HG03045 (cell line): ENCODE data around the gene CDCA7.
"Not testable (repeated sequence)": the region's sequence is repeated elsewhere in the genome, so short reads cannot be mapped to it uniquely, and the experiment has no call there.

Experiments
- ATAC-seq: cut with Tn5 transposase; IDR thresholded peaks from one replicate; pipeline ENCODE4 v1.9.1; 2021; ENCODE audit warnings: mild to moderate bottlenecking, moderate library complexity; ENCODE audit not compliant: unreplicated experiment

The CDCA7 gene

DNA sequence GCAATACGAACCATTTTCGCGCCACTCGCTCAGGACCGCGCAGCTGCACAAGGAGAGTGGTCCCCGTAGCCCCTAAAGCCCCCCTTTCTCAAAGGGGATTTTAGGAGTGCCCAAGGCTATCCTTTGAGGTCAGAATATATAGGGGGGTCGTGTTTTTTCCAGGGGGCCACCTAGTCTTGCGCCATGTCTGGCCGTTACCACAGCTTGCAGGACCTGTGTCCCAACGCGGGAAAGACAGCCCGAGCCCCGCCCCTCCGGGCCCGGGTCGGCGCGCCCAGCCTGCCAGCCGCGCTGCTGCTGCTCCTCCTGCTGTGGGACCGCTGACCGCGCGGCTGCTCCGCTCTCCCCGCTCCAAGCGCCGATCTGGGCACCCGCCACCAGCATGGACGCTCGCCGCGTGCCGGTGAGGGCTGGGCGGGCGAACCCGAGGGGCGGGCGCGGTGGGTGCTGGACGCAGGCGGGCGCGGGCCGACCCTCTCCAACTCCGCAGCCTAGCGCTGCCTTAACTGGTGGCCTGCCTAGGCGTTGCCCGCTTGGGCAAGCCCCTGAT, at the start of gene CDCA7:
Gene CDCA7, plus strand, starts transcription at position 291 of the 550 bp plus-strand sequence. Its CDS starts 92 bp downstream, at position 383.
- ATAC-seq: peak; percentile 64

DNA sequence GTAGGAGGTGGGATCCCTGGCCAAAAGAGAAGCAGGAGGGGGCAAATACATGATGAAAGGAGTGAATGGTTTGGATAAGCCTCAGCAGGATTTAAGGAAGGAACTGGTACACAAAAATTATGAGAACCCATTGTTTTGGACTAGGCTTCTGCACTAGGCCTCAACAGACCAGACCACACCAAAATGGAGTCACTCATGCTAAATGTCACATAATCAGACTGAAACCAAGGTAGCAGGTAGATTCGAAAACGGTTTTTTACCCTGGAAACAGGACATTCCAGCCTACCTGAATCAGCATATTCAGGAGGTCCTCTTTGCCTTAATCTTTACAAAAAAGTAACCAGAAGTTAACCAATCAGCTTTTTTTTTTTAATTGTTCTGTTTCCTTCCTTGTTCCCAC, 49.4 kb upstream of the CDCA7 start:
- no peak for ATAC-seq

DNA sequence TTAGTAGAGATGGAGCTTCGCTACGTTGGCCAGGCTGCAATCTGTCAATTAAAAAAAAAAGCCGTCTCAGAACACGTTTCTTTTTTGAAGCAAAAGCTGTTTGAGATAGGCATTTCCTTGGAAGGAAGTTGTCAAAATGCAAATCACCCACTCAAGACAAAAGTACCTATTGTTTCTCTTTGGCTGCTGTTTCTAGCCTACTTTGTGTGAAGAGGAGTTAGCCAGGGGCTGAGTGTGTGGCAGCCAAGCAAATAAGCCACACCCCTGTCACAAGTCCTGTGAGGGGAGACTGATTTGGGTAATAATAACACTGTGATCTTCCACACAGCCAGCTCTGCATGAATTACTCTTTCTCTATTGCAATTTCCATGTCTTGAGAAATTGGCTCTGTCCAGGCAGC, 47.4 kb upstream of the CDCA7 start:
- ATAC-seq: peak; percentile 81

DNA sequence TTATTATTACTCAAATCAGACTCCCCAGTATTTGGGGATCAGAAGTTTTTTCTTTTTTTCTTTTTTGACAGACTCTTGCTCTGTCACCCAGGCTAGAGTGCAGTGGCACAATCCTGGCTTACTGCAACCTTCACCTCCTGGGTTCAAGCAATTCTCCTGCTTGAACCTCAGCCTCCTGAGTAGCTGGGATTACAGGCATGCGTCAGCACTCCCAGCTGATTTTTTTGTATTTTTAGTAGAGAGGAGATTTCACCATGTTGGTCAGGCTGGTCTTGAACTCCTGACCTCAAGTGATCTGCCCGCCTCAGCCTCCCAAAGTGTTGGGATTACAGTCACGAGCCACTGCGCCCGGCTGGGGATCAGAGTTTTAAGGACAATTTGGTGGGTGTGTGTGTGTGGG, 45.3 kb upstream of the CDCA7 start:
- not testable (repeated sequence) for ATAC-seq

DNA sequence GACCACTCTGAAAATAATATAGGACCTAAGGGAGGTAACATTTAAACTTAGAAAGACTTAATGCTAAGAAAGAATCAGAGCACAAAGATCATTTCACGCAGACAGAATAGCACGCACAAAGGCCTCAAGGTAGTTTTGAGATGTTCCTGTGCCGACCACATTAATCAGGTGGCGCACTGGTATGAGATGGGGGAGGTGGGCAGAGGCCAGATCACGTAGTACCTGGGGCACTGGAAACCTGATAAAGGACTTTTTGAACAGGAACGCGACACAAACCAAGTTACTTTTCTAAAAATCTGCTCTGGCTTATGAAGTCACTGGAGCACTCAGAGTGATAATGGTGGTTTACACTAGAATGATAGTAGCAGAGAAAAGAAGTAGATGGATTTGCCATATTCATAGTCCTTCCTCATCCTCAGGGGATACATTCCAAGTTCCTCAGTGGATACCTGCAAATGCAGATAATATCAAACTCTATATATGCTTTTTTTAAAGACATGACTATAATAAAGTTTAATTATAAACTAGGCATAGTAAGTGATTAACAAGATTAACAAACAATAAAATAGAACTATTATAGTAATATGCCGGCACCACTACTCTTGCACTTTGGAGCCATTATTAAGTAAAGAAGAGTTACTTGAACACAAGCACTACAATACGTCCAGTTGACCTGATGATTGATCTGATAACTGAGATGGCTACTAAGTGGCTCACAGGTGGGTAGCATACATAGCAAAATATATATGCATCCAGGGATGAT, 42.6 kb upstream of the CDCA7 start:
- ATAC-seq: no peak

DNA sequence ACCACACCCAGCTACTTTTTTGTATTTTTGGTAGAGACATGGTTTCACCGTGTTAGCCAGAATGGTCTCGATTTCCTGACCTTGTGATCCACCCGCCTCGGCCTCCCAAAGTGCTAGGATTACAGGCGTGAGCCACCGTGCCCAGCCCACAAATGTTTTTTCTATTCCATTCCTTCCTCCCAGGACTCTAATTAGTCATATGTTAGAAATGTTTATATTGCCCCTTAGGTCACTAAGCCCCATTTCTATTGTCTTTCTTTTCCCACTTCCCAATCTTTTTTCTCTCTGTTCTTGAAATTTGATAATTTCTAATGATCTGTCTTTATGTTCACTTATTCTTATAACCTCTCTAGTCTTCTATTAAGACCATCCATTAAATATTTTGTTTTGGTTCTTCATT, 31.3 kb upstream of the CDCA7 start:
- ATAC-seq: no peak

DNA sequence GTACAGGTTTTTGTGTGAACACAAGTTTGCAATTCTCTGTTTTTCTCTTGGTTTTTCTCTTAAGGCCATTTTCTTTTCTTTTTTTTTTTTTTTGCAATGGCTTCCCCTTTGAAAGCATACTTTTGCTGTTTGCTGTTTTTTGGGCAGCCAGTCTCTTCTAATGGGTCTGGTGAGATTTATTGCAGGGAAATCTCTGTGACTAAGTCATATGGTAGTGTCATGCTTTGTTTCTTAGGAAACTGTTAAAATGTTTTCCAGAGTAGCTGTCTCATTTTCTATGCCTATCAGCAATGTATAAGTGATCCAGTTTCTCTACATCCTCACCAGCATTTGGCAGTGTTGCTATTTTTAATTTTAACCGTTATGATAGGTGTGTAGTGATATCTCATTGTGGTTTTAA, 27.9 kb upstream of the CDCA7 start:
- no peak for ATAC-seq

DNA sequence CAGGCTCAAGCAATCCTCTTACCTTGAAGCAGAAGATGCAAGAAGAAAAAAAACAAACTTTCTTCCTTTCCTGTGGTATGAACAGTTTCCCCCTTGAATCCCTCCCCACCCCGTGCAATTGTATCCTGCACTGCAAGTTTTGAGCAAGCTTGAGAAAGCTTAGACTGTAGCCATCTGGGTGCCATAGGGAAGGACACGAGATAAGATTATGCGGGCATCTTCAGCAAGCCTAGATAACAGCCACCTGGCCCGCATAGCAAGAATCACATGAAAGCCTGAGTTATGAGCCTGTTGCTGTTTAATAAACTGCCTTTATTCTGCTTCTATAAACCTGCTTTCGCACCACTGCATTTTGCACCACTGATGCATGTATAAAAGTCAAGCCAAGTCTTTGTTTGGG, 27.3 kb upstream of the CDCA7 start:
- ATAC-seq: no peak

DNA sequence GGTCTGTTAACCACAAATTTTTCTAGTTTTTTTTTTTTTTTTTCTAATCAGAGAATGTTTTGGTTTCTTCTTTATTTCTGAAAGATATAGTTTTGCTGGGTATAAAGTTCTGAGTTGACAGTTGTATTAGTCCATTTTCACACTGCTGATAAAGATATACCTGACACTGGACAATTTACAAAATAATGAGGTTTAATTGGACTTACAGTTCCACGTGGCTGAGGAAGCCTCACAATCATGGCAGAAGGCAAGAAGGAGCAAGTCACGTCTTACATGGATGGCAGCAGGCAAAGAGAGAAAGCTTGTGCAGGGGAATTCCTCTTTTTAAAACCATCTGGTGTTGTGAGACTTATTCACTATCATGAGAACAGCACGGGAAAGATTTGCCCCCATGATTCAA, 21.7 kb upstream of the CDCA7 start:
- not testable (repeated sequence) for ATAC-seq

DNA sequence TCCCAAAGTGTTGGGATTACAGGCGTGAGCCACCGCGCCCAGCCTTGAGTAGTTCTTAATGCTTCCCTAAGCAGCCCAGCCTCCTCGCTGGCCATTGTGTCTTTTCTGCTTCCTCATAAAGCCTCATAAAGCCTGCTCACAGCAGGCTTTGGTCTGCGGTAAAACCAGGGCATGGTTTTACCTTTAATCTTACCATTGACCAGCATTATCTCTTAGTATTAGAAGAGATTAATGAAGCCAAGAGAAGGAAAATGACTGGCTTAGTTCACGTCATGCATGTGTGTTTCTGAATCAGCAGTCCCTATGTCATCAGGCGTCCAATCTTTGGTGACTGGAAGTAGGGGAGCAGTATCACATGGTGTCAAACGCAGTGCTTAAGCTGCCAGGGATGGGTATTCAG, 14.9 kb upstream of the CDCA7 start:
- ATAC-seq: no peak

DNA sequence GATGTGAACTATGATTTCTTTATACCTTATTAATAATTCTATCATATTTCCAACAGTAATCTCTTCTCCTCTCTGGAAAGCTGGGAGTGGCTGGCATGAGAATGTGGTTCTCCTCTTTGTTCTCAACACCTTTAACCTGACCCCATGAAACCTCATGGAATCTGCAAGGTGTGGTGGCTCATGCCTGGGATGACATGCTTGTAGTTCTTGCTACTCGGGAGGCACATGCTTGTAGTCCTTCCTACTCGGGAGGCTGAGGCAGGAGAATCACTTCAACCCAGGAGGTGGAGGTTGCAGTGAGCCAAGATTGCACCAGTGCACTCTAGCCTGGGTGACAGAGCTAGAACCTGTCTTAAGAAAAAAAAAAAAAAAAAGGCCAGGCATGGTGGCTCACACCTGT, 10.8 kb upstream of the CDCA7 start:
- no peak for ATAC-seq

DNA sequence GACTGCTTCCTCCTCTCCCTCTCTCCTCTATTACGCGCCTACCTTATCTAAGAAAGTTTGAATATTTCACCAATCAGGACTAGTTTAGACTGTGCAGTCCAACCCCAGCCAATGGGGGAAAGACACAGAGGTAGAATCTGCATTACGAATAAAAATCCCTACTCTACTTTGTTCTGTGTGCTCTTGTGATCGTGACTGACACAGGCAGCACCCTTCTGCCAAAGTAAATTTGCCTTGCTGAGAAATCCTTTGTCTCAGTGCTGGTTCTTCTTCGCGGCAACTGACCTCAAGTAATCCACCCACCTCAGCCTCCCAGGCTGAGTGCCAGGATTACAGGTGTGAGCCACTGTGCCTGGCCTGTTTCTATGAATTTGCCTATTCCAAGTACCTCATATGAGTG, 8.6 kb upstream of the CDCA7 start:
- ATAC-seq: no peak

DNA sequence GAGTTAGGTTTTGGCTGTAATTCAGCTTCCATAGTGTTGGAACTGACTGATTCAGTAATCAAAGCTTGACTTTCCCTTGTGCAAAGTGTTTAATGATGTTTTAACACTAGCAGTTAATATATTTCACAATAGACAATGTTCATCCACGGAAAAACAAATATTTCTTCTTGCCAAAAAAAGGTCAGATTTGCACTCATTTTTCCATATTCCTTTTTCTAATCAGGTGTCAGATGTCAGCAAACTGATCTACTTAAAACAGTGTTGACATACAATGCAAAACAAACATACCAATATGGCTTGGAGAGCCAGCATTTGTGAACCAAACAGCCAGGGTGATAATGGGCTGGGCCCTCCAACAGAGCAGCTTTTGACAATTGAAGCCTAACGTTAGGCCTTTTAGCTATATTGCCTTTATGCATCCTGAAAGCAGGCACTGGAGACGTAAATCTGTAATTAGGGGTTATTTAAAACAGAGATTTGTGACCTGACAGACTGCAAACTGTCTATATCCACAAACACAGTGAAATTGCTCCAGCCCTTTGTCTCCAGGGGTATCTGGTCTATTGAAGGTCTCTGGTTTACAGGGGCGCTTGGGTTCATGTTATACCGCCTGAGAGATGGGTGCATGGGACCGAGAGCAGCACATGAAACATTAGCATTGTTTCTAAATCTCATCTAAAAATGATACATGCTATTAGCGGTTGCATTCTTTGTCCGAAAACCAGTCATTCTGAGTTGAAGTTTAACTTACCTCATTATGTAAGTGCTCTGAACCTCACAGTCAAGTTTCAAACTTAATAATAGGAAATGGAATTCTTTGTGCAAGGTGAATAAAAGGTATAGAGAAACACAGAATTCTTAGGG, 7.1 kb upstream of the CDCA7 start:
- no peak for ATAC-seq

DNA sequence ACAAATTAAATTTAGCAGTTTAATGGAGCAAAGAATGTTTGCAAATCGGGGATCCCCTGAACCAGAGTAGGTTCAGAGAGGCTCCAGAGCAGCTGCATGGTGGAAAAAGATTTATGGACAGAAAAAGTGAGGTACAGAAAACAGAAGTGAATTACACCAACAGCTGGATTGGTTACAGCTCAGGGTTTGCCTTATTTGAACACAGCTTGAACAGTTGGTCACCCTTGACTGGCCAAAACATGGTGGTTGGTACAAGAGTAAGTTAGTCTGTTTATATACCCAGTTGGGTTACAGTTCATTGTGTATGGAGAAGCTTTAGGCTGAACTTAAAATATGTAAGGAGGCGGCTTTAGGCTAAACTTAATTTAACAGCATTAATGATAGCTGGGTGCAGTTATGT, 5.4 kb upstream of the CDCA7 start:
- ATAC-seq: no peak

DNA sequence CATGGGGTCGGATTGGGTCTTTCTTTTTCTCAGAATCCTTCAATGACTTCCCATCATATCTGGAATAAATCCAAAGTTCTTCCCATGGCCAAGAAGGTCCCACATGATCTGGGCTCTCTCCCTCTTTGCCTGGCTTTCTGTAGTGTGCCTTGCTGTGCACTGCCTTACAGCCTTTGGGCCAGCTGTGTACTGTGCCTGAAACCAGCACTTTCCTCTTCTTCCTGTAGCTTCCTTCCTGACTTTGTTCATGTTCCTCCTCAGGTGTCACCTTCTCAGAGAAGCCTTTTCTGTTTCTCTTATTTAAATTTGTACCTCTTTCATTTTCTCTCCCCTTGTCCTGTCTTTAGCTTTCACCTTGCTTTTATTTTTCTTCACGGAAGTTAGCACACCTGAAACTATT, 4.3 kb upstream of the CDCA7 start:
- ATAC-seq: no peak

DNA sequence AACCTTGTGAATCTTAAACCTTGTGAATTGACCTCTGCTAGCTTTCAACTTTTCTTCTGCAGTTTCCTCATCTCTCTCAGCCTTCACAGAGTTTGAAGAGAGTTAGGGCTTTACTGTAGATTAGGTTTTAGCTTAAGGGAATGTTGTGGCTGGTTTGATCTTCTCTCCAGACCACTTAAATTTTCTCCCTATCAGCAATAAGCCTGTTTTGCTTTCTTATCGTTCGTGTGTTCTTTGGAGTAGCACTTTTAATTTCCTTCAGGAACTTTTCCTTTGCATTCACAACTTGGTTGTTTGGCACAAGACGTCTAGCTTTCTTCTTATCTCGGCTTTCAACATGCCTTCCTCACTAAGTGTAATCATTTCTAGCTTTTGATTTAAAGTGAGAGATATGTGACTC, 2.8 kb upstream of the CDCA7 start:
- no peak for ATAC-seq

DNA sequence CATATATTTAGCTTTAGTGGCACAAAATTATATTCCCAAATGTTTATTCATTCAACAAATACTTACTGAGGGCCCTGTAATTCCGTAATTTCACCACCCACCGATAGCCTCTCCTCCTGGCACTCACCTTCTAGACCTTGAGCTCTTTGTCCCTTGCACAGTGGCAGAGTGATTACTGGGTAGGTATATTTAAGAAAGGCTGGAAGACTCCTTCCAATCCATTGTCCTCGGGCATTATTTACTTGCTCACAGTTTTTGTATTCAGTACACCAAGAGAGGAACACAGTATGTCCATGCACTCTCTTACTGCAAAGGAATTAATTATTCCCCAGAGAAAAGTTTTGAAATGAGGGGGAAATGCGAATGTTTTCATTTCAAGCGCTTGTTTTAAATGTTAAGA, 1.1 kb upstream of the CDCA7 start:
- no peak for ATAC-seq

DNA sequence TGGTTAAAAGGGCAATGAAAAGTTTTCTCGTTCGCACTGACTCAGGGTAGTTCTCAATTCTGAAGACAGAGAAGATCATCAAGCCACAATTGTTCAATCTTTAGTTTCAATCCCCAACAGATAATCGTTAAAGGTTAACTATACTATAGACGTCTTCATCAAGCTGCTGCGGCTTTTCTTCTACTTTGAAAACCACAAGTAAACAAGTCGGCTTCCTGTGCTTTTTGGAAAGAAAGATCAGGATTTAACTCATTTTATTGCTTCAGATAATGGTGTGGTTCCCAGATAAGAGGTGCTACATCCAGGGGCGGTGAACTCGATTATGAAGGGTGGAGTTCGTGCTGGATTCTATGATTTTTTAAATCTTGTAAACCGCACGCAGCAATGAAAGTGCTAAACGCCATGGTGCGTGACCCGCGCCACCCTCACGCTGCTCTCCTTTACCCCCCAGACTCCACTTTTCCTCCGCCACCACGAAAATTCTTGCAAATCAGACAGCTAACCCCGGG, 545 bp upstream of the CDCA7 start:
- ATAC-seq: no peak

DNA sequence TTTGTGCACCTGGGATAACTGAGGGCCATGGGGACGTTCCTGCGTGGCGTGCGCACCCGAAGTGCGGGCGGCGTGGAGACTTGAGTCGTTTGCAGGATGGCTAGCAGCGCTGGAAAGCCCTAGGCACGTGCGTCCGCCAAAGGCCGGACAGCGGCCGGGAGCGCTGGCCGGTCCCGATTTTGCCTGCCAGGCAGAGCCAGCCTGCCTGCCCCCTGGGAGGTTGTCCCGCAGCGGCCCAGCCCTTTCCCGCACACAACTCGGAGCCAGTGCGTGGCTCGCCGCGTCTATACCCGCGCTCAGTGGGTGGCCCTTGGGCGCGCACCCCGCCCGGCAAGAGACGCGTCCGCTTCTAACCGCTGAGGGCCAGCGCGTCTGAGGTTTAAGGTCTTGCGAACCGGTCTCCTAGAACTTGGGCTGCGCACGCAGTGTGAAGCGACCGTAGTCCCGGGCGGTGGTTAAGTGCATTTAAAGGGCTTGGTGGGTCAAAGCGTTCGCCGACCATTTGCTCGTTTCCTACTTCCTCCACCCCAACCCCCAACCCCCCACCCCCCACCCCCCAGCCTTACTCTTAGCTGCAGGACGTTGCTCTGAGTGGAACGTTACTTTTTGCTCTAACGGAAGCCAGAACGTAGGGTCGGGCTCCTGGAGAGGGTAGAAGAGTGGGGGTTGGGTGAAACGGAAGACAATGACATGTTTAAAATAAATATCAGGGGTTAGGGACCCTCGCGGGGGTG, 627 bp downstream of the CDCA7 start:
- peak; percentile 29 for ATAC-seq

DNA sequence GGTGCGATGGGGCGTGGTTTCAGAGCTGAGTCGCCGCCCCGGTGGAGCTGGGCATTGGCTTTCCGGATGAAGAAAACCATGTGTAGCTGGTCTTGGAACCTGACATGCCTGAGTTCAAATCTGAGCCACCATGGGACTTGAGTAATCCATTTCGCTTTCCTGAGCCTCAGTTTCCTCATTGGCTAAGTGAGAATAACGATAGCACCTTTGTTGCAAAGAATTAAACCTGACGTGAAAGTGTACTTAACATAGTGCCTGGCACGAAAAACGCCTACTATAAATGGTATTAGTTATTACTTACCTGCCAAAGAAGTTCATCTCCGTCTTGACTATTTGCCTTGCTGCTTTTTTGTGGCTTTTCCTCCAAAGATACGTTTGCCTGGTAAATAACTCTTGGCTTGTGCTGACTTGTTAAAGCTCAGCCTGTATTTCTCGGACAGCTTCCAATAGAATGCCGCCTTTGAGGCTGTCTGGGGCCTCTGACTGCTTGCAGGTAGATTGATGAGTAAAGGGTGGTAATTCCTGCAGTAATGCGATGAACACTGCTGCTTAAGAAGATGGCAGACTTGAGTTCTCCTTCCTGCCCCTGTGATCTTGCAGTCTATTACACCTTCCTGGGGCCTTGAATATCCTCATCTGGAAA, 1.3 kb downstream of the CDCA7 start:
- no peak for ATAC-seq

DNA sequence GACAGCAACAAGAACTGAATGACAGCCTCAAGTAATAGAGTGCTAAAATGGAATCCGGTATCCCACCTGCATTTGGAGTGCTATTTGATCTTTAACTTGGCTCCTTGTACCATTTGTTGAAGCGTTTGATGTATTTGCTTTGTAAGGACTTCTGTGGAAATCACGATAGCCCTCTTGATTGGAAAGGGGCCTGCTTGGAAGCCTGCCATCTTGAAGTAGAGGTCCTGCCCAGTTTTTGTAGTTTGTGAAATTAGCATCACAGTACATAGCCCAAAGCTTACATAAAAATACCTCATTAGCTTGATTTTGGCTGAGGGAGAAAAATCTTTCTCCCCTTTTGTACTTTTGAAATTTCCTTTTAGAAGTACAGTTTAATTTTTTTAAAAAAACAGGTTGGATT, 2.7 kb downstream of the CDCA7 start:
- ATAC-seq: no peak
